Uterus (tissue), 4 donors: ENCODE measurements around the gene CTDNEP1. TPM values are rescaled to one million over a fixed set of nuclear protein-coding genes. Genes with fewer than 3 reads are reported as not detected.

Experiments used
- DNase-seq, 2 donors: peaks; one replicate each; pipeline ENCODE4 v3.0.0-alpha.2; 2019 to 2020
- H3K27ac ChIP-seq, 2 donors: fragments of 200-600 bp; sonication (generic); 1 replicate in 1 of 2; 2 replicates in 1 of 2; pipeline ENCODE4 v1.5.1; 2016 to 2018
- H3K27me3 ChIP-seq, 2 donors: fragments of 200-600 bp; sonication (generic); one replicate each; pipeline ENCODE4 v1.5.1; 2018 to 2019; ENCODE audit warnings: control low read depth in 1 of 2
- H3K36me3 ChIP-seq, 2 donors: fragments of 200-600 bp; sonication (generic); one replicate each; pipeline ENCODE4 v1.5.1; 2019; ENCODE audit warnings: control low read depth in 1 of 2
- H3K4me1 ChIP-seq, 2 donors: fragments of 200-600 bp; sonication (generic); one replicate each; pipeline ENCODE4 v1.5.1; 2018 to 2019; ENCODE audit warnings: control low read depth in 1 of 2
- H3K4me3 ChIP-seq, 2 donors: fragments of 200-600 bp; sonication (generic); 1 replicate in 1 of 2; 2 replicates in 1 of 2; pipeline ENCODE4 v1.5.1; 2018 to 2019; ENCODE audit warnings: mild to moderate bottlenecking in 1 of 2
- H3K9me3 ChIP-seq, 2 donors: fragments of 200-600 bp; sonication (generic); one replicate each; pipeline ENCODE4 v1.5.1; 2019; ENCODE audit warnings: control low read depth in 1 of 2
- CTCF ChIP-seq, 4 experiments: fragments of 200-600 bp in 2 of 4; fragments of 450-650 bp in 2 of 4; sonication (generic) in 2 of 4; IDR thresholded peaks; one replicate each; pipeline ENCODE4 v1.5.1; 2016 to 2019; ENCODE audit warnings: antibody characterized with exemption in 4 of 4, mild to moderate bottlenecking in 2 of 4, moderate library complexity in 1 of 4
- POLR2A ChIP-seq, 2 donors: fragments of 450-650 bp; IDR thresholded peaks; one replicate each; pipeline ENCODE4 v1.6.1; 2016; ENCODE audit warnings: antibody characterized with exemption in 2 of 2, mild to moderate bottlenecking in 1 of 2, moderate library complexity in 1 of 2
- intact Hi-C: fragments of 100-400 bp; cut with DNase I; formaldehyde crosslinking; loops from one replicate; pipeline ENCODE4 v1.15.1; 2023; ENCODE audit warnings: low total_unique reads
- total RNA-seq, 4 donors: library from RNA; depleted of rRNA in 3 of 4; stranded (reverse); fragments of >200 nt in 3 of 4; gene quantifications; one replicate each; pipeline versions ENCODE4 v1.1.0 to v1.2.4, GENCODE V29; 2014 to 2023
- donor health status: DM: yes; HTN: yes; CAD: no.

The CTDNEP1 gene
- total RNA-seq, 4 donors from 2014 or later, result 13.8 to 115 (median 37.2) TPM

GRCh38 chr17:7223375-7223774, 28.2 kb downstream of the CTDNEP1 start:
- intact Hi-C loops, result no loop called here
- Histone ChIP-seq H3K27me3 (no peaks in the 10 kb centered on the region), H3K4me3 (no peak overlapping the region), H3K27ac (no peak overlapping the region), H3K9me3 (no peaks in the 10 kb centered on the region), H3K4me1 (peaks cover 0 to 1% of the 10 kb centered on the region in 2 donors), H3K36me3 (no peaks in the 10 kb centered on the region)
- TF ChIP-seq POLR2A (IDR thresholded peaks at IDR 0.05), result no peak
- no peak for TF ChIP-seq CTCF (IDR thresholded peaks at IDR 0.05)
- no peak for DNase-seq

- H3K27ac ChIP-seq, result no peak overlapping the region
- TF ChIP-seq POLR2A (IDR thresholded peaks at IDR 0.05), result no peak
- no peak for TF ChIP-seq CTCF (IDR thresholded peaks at IDR 0.05)
- DNase-seq, result no peak
- intact Hi-C loops, result no loop called here
- no peaks in the 10 kb centered on the region for H3K27me3 ChIP-seq
- no peaks in the 10 kb centered on the region for H3K36me3 ChIP-seq
- peaks cover 0 to 5% of the 10 kb centered on the region in 2 donors for H3K4me1 ChIP-seq
- no peaks in the 10 kb centered on the region for H3K9me3 ChIP-seq
- H3K4me3 ChIP-seq, result no peak overlapping the region
Measured at GRCh38 chr17:7222972-7223292, 28.6 kb downstream of the CTDNEP1 start.

GRCh38 chr17:7222093-7222971, 29.2 kb downstream of the CTDNEP1 start:
- H3K27ac ChIP-seq, result no peak overlapping the region
- peak in 1 of 2 donors; percentile 25 for DNase-seq

GRCh38 chr17:7221278-7222092, 30.0 kb downstream of the CTDNEP1 start:
- H3K4me1 ChIP-seq, result peaks cover 0 to 5% of the 10 kb centered on the region in 2 donors
- H3K27ac ChIP-seq, result peak overlapping the region; percentile 92 to 97
- intact Hi-C loops, result no loop called here

More at GRCh38 chr17:7222093-7222971, 29.2 kb downstream of the CTDNEP1 start:
- Histone ChIP-seq H3K4me3 (no peak overlapping the region), H3K36me3 (no peaks in the 10 kb centered on the region), H3K9me3 (no peaks in the 10 kb centered on the region), H3K27me3 (no peaks in the 10 kb centered on the region), H3K4me1 (peaks cover 0 to 5% of the 10 kb centered on the region in 2 donors)
- TF ChIP-seq POLR2A (IDR thresholded peaks at IDR 0.05), result no peak
- TF ChIP-seq CTCF (IDR thresholded peaks at IDR 0.05), result no peak
- intact Hi-C loops, result no loop called here

More at GRCh38 chr17:7221278-7222092, 30.0 kb downstream of the CTDNEP1 start:
- no peak for TF ChIP-seq POLR2A (IDR thresholded peaks at IDR 0.05)
- no peak for TF ChIP-seq CTCF (IDR thresholded peaks at IDR 0.05)
- Histone ChIP-seq H3K9me3 (no peaks in the 10 kb centered on the region), H3K36me3 (no peaks in the 10 kb centered on the region), H3K4me3 (no peak overlapping the region), H3K27me3 (no peaks in the 10 kb centered on the region)
- peak in 1 of 2 donors; percentile 18 for DNase-seq
